Heart left ventricle (tissue), 13 donors: ENCODE results near the gene FBXO31.

Experiments
- POLR2A ChIP-seq, 2 donors: fragments of 450-650 bp; IDR thresholded peaks; one replicate each; pipeline ENCODE4 v1.6.1; 2017; ENCODE audit warnings: antibody characterized with exemption in 2 of 2, mild to moderate bottlenecking in 2 of 2, moderate library complexity in 2 of 2
- TF ChIP-seq, protein P1 (sequence below), 12 donors: fragments of 200-600 bp; sonication (generic) in 4 of 12; IDR thresholded peaks; one replicate each; pipeline versions ENCODE4 v1.5.0 to v1.8.0; 2018 to 2022; ENCODE audit warnings: antibody characterized with exemption in 12 of 12, mild to moderate bottlenecking in 5 of 12
- donor health status: ischemic (EF 13 %, LVEDD 7.1; RV severe dilation, severe dysfunction).
- donor health status: DM: no; HTN: yes; CAD: no.
- donor health status: DM: no; HTN: no; CAD: no.
- donor health status: ischemic (EF 25% LVEDD 6.9; RV normal size, moderate dysfunction).
- donor health status: ischemic (EF 25% LVEDD 5.7; RV mildly dilated, moderate dysfunction).
- donor health status: ischemic (EF 35%, LVEDD 5.7; RV mildly dilated, moderate dysfunction).
- donor health status: nonischemic (EF 11% LVEDD 7.7; RV severe dilation, severe dysfunction).
- donor health status: DM: yes; HTN: yes; CAD: no.
- donor health status: PGD.
- donor health status: ischemic (EF 29% LVEDD 5.4; RV normal size, mild dysfunction).
- donor health status: nonischemic (EF 23%, LVEDD 6.1; RV moderate dilation, normal function).

DNA sequence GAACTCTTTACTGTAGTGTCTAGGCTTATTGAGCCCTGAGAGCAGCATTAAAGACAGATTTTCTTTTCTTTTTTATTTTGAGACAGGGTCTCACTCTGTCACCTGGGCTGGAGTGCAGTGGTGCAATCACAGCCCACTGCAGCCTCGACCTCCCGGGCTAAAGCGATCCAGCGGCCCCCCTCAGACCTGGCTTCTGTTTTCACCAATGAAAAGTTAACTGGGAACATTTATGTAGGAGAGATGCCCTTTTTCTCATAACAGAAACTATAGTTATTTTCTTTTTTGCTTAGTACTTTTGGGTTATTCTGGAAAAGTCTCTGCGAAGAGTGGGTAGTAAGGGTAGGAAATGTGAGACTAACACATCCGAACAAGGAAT, 10.1 kb upstream of the FBXO31 start:
- TF ChIP-seq, protein P1, sequence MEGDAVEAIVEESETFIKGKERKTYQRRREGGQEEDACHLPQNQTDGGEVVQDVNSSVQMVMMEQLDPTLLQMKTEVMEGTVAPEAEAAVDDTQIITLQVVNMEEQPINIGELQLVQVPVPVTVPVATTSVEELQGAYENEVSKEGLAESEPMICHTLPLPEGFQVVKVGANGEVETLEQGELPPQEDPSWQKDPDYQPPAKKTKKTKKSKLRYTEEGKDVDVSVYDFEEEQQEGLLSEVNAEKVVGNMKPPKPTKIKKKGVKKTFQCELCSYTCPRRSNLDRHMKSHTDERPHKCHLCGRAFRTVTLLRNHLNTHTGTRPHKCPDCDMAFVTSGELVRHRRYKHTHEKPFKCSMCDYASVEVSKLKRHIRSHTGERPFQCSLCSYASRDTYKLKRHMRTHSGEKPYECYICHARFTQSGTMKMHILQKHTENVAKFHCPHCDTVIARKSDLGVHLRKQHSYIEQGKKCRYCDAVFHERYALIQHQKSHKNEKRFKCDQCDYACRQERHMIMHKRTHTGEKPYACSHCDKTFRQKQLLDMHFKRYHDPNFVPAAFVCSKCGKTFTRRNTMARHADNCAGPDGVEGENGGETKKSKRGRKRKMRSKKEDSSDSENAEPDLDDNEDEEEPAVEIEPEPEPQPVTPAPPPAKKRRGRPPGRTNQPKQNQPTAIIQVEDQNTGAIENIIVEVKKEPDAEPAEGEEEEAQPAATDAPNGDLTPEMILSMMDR (IDR thresholded peaks at IDR 0.05), result no peak
- no peak for TF ChIP-seq POLR2A (IDR thresholded peaks at IDR 0.05)
